Stimulated activated CD4-positive, alpha-beta T cell treated with anti-CD3 and anti-CD28 coated beads, Interleukin-2, amount 100 ng/mL, for 48 hours (primary cell): ENCODE results near the gene MBNL2.

Experiments
- DNase-seq, 2 donors: peaks; one replicate each; pipeline ENCODE4 v3.0.0-alpha.2; 2020

Gene MBNL2

DNA sequence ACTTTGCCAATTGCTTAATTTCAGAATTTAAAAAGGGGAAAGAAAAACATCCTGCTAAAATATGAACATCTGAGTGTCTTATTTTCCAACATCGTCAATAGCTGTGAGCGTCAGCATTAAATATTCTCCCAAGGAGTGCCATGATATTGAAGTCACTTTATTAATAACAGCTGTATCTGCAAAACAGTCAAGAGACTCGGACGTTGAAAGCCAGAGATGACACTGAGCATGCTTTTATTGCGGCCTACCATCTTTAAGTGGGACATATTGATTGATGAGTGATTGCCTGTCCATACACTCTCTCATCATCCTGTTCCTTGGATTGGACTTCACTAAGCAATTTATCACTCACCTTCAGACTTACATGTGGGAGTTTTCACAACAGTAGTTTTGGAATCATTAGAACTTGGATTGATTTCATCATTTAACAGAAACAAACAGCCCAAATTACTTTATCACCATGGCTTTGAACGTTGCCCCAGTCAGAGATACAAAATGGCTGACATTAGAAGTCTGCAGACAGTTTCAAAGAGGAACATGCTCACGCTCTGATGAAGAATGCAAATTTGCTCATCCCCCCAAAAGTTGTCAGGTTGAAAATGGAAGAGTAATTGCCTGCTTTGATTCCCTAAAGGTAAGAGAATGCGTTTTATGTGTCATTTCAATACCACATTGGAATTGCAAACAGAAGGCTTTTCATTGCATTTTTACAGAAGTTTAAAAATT is 53.8 kb downstream of the MBNL2 start:
- DNase-seq, result no peak

GRCh38 chr13:97276862-97277269 is 54.7 kb downstream of the MBNL2 start:
- no peak for DNase-seq

DNA sequence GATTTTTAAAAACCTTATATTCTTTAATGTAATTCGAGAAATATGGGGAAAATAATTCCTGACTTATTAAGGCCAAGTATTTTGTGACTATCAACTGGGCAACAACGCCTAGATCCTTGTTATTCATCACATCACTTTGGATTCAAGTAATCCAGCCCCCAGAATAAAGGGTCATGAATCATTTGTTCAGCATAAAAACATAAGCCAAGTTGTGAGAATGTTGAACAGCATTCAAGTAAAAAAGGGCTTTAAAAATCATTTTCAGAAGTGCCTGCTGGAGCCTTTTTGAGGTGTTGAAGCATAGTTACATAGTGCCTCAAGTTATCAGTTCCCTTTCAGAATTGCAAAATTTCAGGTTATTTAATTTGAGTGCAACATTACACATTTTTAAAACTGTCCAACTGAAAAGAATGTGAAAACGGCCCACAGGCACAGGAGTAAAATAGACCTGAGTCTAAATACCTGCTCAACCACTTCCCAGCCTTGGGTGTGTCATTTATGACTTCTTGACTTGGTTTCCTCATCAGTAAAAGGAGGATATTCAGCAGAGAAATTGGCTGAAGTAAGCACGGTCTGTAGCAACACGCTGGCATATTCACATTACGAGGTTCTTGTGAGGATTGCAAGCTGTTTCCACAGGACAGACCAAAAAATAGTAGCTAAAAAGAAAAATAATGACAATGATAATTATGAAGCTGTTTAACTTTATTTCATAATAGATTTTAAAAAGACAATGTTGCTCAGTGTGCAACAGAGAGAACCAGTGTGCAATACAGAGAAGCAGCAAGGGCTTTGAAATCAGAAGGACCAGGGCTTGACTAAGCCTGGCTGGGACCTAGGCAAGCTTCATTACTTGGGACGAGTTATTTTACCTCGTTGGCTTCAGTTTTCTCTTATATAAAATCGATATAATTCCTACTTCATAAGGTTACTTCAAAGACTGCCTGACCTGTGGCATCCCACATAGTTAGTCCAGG is 56.6 kb downstream of the MBNL2 start:
- no peak for DNase-seq

- no peak for DNase-seq
Observed at GRCh38 chr13:97279913-97280312, 57.8 kb downstream of the MBNL2 start.

DNA sequence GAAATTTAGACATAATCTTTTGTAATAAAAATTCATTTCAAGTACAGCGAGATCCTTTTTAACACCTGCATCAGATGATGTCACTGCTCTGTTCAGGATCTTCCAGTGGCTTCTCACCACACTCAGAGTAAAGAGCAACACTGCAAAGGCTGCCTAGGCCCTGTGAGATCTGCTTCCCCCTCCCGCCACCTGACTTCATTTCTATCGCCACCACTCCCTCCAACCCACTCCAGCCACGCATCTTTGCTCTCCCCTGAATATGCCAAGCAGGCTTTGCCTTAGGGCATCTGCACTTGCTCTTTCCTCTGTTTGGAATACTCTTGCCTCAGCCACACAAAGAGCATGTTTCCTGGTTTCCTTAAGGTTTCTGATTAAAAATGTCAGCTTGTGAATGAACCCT is 58.3 kb downstream of the MBNL2 start:
- no peak for DNase-seq

DNA sequence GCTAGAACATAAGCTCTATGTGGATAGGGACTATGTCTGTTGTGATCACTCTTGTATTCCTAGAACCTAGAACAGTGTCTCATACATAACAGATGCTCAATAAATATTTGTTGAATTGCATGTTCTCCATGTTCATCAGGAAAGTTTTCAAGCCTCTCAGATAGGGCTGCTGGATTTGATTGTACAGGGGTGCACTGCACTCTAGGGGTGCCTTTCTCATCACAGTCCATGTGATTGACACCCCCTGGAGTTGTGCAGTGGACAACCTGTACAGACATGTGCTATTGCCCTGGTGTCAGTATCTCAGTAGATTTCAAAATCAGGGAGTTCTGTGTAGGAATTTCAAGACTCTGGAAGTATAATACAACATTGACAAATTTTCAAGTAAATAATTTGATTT is 58.9 kb downstream of the MBNL2 start:
- DNase-seq, result no peak

GRCh38 chr13:97282705-97283104 is 60.6 kb downstream of the MBNL2 start:
- no peak for DNase-seq

- no peak for DNase-seq
Observed at GRCh38 chr13:97283888-97284287, 61.8 kb downstream of the MBNL2 start.

DNA sequence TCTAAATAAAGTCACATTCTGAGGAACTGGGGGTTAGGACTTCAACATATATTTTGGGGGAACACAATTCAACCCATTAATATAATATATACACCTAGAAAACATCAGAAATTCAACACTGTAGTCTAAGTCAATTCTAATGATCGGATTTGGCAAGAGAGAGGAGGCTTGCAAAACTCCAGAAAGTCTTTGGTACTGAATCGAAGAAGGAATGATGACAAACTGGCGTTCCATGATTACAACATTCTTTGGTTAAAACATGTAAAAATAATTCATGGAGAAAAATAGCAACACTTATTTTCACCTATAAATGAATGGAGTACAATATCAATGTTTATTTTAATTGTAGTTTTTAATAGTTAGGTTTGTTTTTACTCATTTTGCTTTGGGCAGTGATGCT is 62.4 kb downstream of the MBNL2 start:
- DNase-seq, result no peak

DNA sequence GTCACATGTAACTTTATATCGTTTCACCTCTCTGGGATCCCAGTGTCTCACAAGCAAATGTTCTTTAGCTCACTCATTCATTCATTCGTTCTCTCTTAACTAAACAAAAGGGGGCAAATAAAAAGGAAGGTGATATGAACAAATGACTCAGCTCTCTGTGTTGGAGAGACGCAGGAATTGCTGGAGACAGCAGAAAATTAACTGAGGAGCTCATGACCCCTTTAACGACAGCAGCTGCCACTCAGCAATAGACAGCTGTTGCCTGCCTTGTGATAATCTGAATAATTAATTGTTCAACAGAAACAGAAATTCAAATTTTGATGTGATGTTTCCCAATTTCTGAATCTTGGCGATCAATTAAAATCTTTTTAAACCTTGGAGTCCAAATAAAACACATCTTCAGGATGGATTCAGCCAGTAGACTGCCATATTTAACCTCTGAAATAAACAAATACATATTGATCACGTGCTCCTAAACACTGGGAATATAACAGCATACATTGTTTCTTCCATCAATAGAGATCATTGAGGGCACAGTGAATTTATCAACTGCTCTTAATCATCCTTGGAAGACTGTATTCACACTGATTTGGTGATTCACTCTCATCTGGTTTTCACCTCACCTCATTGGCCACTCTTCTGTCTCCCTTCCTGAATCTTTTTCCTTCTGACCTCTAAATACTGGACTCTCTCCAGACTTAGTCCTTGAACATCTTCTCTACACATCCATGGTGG is 63.3 kb downstream of the MBNL2 start:
- DNase-seq, result no peak

- DNase-seq, result no peak
Observed at GRCh38 chr13:97286317-97287046, 64.3 kb downstream of the MBNL2 start.

DNA sequence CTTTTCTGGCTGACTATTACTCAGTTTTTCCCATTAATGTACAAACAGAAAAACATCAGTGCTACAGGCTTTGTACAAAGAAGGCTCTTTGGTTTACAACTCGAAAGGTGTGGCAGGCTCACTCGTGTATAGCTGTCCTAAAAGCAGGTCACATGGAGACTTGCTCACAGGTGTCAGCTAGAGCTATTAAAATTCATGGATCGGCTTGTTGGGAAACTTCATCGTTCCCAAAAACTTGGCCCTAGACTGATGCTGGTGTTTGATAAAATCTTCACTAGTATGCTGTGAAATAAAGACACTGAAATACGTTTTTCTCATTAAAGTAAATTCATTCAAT is 64.9 kb downstream of the MBNL2 start:
- no peak for DNase-seq

GRCh38 chr13:97288486-97288900 is 66.4 kb downstream of the MBNL2 start:
- DNase-seq, result no peak

DNA sequence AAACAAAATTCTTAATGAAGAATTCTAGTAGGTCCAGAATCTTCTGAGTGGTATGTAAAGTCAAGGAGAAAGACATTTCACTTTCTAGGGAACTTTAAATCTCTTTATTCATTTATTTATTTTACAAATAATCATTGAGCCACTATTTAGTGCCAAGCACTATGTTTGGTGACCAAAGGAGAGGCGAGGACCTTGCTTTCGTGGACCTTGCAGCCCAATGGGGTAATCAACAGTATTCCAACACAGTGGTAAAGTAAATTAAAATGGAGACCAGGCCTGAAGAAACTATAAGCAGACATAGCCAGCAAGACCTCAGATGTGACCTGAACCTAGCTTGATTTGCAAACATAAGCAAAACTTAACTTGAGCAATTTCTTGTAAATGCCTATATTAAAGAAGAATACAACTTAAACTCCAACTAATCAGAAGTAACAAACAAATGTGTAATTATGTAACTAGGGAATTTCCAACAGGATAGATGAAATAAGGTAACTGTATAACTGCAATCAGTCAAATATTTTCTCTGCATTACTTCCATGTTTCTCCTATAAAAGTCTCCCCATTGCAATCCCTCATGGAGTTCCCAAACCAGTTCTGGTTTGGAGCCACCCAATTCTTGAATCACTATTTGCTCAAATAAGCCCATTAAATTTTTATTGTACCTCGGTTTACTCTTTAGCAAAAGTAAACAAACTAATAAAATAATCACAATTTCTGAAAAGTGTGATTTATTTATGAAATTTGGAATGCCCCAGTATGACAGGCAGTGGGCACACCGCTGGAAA is 67.6 kb downstream of the MBNL2 start:
- DNase-seq, result no peak

- DNase-seq, result no peak
Observed at GRCh38 chr13:97295283-97296182, 73.4 kb downstream of the MBNL2 start.

- DNase-seq, result no peak
Observed at GRCh38 chr13:97296740-97297139, 74.6 kb downstream of the MBNL2 start.

DNA sequence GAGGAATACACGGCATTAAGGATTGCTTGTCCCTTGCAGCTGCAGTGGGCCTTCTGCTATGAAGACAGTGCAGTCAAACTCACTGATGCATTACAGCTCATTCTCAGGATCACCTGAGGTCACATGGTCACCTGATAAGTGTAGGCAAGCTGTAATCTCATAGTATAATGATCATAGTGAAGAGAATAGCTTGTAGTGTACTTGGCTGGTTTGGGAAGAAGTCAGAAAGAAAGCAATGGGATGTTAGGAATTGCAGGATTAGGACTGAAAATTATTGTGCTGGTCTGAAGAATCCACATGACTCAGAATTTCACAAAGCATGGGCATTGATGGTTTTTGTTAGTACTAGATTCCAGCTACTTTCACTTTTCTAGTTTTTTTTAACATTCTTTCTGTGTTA is 76.7 kb downstream of the MBNL2 start:
- no peak for DNase-seq

DNA sequence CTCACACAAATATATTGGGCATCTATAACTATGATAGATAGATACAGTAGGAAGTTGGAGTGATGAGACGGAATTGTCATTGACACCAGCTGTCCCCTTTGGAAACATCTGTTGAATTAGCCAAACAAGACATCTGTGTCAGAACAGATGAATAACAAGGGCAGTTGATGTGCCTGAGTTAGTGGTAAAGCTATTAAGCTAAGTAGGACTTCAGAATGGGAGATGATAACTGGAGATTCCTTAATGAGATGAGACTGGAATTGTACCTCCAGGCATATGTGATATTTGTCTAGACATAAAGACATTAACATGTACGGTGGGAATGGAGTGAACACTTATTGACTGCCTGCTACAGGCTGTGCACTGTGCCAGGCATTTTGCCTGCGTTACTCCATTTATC is 78.7 kb downstream of the MBNL2 start:
- DNase-seq, result no peak

DNA sequence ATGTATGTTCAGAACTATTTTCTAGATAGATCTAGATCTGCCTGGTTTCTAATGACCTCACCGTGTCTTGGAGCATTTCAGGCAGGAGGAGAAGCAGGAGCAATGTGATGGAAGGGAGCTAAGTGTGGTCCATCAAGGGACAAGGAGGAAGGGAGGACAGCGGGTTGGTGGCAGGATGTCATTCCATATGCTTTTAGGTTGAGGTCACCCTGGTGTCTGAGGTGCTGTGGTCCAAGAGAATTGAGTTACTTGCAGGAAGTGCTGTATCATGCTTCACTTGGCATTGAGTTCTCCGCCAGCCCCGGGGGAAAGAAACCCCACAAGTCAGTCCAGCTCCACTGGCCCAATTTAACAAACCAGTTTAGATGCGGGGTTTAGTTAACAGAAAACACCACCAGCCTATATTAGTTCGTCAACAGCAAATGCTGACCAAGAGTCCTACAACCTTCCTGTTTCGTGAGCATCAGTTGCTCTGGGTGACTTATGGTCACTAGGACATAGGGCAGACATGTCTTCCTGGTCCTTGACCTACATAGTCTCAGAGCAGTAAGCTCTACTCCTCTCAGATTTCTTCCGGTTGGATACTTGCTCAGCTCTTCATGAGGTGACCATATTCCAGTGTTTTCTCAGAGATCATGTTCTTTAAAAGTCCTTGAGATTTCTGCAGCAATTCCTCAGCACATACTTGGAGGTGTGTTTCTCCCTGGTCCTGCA is 79.4 kb downstream of the MBNL2 start:
- DNase-seq, result no peak

DNA sequence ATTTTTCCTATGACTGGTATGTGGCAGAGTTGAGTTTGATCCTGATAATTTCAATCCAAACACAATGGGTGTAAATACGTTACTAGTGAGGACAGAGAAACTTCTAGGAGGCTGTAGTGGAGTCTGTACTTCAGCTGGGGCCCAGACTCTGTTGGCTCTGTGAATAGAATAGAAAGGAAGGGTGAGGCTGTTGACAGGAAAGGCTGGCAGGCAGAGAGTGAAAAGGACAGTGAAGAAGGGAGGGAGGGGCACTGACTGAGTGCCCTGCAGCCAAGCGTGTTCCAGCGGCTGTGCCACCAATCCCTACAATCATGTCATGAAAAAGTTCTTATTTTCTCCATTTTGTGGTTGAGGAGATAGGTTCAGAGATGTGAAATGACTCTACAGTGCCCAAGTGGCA is 80.5 kb downstream of the MBNL2 start:
- DNase-seq, result no peak
